ENCODE results near the gene KIF13A.
"Not testable (repeated sequence)": the region's sequence is repeated elsewhere in the genome, so short reads cannot be mapped to it uniquely, and the experiment has no call there.

KIF13A gene

DNA sequence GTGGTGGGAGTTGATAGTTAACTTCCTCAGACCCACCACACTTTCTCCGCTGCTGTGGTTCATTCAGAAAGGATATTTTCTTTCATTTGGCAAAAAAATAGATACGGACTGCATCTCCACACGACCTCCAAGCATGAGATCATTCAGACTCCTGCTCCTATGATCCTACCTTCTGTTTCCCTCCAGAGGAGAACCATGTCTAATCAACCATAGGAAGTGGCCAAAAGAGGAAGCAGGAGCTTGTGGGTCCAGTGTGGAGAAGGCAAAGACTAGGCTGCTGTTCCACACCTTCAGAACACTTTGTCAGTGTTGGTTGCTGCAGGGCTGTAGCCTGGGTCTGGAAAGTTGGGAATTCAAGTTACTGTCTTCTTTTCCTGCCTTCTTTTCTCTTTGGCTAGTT is 10.6 kb upstream of the KIF13A start:
- DNase-seq: no peak

DNA sequence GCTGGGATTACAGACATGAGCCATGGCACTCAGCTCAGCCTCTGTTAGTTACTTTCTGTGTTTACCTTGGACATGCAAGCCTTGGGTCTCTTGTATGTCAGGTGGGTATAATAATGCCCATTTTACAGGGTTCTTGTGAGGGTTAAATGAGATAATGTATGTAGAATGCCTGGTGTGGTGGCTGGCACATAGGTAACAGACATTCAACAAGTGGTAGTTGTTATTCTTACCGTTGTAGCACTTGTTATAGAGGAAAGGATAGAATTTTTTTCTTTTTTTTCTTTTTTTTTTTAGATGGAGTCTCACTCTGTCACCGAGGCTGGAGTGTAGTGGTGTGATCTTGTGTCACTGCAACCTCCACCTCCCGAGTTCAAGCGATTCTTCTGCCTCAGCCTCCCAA is 8.0 kb upstream of the KIF13A start:
- no peak for DNase-seq

DNA sequence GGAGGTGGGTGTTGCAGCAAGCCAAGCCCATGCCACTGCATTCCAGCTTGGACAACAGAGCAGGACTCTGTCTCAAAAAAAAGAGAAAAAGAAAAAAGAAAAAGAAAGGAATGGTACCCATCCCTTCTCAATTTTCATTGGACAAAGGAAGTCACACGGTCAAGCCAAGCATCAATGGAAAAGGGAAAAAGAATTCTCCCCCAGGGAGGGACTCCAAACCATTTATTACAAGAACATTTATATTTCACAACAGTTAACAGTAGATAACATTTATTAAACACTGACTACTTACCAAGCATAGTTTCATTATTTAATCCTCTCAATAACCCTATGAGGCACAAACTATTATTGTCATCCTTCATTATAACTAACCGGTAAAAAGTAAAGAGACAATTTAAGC is 6.6 kb upstream of the KIF13A start:
- no peak for DNase-seq

DNA sequence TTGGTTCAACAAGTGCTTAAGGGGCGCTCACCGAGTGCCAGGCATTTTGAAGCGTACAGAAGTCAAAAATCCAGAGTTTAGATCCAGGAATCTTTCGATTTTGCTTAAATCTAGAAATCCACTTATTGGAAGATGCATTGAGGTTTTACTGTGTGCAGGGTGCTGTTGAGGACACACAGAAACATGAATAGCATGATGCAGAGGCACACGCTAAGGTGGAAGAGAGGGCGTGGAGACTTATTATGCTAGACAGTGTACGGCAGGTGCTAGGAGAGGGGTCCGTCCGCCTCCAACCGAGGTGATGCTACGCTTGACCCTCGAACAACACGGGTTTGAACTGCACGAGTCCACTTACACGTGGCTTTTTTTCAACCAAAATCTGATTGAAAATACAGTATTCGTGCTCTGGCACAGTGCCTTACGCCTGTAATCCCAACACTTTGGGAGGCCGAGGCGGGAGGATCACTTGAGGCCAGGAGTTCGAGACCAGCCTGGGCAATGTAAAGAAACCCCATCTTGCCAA is 1.0 kb upstream of the KIF13A start:
- DNase-seq: no peak

DNA sequence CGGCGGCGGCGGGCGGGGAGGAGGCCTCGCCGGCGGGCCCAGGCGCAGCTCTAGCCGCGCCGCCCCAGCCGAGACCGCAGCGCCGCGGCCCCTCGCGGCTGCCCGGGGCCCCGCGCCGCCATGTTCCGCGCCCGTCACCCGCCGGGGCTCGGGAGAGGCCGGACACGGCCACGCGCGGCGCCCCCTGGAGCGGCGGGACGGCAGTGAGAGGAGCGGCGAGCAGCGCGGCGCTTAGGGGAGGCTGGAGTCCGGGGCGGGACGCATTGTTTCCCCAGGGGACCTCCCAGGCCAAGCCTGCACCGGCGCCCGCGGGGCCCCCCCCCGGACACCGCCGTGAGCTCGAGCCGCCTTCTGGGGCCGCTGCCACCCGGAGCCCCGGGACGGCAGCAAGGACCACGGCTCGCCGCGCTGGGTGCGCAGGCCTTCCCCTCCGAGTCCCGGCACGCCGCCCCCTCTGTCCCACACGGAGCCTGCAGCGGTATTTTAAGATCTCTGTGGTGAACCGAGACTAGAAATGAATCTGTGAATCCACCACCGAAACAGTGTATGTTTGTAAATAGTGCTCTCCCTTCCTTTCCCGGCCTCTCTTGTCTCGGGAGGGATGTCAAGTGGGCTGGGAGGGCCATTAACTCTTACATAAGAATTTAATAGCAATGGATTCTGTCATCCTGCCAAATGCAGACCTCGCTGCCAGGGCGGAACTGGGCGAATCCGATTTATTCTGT is 424 bp upstream of the KIF13A start:
- peak; percentile 20 to 43 for DNase-seq

DNA sequence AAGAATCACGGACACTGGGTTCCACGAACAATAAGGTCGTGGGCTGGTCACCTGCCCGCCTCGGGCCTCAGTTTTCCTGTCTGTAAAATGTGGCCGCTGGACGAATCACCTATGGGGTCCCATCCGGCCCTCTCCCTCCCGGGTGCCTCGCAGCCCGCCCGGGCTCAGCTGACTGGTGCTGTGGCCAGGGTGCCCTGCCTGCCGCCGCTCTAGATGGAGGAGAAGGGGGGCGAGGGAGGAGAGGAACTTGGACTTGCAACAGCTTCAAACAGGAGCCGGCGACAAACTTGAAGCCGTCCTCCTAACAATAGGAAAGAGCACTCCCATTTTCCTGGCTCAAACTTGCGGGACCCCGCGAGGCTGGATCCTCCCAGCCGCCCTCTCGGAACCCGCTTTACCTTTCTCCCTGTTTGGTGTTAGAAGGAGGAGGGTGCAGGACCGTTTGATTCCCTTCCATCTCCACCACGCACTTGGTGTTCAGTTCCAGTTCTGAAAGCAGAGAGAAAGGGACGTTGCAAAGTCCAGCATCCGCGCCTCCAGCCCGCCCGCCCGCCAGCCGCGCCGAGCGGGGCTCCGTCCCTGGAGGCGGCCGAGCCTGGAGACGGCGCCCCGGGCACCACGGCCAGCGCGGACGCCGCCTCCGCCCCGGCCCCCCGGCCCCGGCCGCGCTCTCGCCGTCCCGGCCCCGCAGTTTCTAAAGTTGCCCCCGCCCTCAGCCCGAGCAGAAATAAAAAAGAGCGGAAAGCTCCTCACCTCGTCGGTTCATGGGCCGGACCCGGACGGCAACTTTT is 584 bp downstream of the KIF13A start:
- DNase-seq: peak in 1 of 2 donors; percentile 41

DNA sequence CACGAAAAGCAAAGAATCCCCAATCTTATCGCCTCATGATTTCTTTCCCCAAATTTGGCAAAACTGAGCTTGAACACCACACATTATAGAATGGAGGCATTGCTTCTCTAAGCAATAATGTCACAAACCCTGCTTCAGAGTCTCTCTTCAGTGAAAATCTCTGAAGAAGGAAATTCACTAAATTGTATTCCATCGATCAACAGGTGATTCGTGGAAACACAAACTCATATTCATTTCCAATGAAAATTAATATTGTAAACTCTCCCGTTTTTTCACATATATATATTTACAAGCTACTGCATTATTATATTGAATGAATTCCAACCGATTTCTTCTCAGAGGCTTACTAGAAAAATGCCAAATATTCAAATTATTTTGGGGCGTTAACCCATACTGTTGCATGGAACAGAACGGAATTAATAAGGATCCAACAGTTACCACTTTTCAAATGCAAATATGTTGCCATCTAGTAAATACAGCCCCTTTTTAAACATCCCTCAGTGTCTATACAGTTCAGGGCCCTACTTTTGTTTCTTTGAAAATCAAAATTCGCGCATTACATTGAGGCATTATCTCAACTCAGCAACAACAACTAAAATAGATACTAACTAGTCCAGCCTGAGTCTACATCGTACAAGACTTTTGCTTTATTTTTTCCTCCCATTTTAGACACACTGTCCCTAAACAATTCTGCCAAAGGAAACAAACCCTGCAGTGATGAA is 1.3 kb downstream of the KIF13A start:
- no peak for DNase-seq

DNA sequence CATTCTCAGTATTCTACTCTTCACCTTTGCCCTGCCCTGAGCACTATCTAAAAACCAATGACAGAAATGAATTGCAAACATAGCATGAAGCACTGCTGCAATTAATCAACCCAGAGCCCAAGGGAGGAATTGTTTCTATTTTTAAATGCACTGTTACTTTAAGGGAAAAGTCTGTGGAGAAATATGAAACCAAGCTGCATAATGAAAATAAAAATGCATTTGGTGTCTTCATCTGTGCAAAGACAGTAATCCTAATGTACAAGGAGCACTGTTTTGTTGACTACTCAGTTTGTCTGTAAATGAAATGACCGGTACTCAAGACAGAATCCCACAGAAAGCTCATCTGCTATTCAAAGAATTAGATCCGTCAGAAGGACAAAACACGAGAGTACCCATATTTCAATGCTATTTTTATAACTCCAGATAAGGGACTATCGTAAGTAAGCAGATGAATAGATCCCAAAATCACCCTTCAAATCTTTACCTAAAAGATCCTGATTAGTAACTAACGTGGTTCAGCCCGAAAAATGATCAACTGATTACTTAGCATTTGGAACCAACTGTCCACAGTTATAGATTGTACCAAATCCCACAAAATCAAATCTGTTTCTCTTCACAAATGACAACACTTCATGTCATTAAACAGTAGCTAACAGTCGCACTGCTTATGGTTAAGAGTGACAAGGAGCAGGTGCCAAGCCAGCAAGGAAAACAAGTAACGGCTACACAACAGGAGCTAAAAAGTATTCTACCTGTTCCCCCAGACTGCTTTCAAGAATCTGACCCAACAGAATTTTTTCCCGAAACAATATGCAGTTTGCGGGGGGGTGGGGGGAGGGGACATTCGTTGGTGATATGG is 2.4 kb downstream of the KIF13A start:
- no peak for DNase-seq

DNA sequence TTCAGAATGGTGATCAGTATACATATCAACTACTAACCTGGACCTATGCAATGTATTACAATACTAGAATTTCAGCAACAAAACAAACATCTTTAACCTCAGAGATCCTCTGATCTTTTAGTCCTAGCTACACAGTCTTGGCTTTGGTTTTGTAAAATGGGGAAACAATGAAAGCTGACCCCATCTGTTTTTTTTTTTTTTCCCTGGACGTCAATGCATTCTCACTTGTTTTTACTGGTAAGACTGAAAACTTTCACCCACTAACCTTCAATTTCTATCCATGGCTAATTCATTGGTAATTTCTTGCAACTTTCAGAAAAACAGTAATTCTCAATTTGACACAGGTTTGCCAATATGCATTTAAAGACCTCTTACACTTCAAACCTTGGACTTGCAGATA is 3.0 kb downstream of the KIF13A start:
- DNase-seq: no peak

DNA sequence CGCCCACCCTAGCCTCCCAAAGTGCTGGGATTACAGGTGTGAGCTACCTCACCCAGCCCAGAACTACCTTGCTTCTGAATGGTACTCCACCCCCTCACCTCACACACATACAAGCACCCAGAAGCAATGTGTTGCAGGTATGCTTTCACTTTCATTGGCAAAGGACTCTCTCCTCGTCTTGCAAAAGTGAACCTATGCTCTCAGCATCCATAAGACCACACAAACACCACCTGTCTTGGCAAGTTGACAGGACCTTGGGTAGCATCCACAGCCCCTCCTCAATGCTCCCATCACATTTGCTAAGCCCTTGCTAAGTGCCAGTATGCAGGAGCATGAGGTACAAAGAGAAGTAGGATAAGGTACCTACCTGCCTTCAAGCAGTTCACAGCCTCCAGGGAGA is 3.7 kb downstream of the KIF13A start:
- no peak for DNase-seq

DNA sequence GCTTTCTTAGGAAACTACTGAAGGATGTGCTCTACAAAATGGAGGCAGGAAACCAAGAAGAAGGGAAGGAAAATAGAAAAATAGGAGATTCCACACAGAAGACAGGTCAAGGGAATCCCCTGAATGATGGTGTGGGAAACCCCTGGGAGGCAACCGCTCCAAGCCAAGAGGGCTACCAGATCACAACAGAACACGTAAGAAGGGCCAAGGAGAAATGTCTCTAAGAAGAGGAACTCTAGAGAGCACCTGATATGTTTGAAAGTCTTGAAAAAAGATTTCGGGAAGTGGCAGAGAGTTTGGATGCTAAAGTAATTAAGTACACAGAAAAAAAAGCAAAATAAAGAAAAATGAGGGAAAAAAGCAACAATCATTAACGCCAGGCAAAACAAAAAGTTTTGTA is 7.1 kb downstream of the KIF13A start:
- DNase-seq: no peak

DNA sequence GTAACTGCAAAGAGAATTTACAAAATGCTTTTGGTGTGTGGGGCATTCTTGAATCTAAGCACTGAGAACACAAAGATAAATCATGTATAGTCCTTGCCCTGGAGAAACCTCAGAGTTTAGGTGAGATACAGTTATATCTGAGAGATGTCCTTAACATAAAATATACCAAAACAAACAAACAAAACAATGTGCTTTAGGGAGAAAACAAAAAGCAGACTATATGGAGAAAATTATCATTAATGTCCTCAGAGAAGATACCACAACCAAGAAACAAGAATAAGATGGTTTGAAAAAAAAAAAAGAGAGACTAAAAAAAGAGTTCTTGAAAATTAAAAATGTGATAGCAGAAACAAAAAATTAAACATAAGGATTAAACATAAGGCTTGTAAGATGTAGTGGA is 8.0 kb downstream of the KIF13A start:
- DNase-seq: no peak

DNA sequence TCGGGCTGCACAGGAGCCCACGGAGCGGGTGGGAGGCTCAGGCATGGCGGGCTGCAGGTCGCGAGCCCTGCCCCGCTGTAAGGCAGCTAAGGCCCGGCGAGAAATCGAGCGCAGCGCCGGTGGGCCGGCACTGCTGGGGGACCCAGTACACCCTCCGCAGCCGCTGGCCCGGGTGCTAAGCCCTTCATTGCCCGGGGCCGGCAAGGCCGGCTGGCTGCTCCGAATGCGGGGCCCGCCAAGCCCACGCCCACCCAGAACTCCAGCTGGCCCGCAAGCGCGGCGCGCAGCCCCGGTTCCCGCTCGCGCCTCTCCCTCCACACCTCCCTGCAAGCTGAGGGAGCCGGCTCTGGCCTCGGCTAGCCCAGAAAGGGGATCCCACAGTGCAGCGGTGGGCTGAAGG is 11.2 kb downstream of the KIF13A start:
- DNase-seq: not testable (repeated sequence)

DNA sequence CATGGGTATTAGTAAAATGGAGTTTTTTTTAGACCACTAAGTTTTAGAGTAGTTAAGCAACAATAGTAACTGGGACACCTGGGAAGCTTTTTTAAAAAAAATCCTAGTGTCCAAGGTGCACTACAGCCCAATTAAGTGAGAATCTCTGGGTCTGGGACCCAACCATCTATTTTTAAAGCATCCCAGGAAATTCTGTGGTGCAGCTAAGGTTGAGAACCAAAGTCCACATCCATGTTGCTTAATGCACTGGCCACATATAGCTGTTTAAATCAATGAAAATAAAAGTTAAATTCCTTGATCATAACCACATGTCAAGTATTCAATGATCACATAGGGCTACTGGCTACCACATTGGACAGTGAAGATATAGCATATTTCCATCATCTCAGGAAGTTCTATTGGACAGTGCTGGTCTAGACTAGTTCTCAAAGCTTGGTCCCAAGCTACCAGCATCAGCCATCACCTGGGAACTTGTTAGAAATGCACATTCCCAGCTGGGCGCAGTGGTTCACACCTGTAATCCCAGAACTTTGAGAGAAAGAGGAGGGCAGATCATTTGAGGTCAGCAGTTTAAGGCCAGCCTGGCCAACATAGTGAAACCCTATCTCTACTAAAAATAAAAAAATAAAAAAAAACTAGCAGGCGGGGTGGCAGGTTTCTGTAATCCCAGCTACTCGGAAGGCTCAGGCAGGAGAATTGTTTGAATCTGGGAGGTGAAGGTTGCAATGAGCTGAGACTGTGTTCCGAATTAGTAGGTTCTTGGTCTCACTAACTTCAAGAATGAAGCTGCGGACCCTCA is 12.7 kb downstream of the KIF13A start:
- DNase-seq: no peak

DNA sequence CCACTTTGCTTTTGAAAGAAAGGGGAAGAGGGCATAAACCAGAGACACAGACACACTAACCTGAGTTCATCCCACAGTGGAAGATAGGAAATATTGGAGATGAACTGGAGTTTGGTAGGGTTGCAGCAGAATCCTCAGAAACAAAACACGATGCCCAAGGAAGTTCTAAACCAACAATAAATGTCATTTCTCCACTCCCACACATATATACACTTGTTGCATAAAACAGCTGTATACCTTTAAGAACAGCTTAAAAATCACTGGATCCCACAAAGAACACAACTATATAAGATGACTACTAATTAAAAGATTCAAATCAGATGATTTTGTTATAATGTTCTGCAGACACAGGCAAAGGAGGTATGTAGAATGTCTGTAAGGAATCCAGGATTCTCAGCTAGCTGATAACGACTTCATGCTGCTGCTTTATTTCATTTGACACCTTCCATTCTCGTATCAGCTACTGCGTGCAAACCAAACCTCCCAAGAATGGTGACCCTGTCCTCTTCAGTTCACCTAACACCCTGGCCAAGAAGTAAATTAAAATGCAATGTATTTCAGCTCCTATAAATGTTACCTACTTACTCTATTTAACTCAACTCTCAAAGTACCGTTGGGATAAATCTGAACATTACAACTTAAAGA is 14.3 kb downstream of the KIF13A start:
- DNase-seq: no peak

DNA sequence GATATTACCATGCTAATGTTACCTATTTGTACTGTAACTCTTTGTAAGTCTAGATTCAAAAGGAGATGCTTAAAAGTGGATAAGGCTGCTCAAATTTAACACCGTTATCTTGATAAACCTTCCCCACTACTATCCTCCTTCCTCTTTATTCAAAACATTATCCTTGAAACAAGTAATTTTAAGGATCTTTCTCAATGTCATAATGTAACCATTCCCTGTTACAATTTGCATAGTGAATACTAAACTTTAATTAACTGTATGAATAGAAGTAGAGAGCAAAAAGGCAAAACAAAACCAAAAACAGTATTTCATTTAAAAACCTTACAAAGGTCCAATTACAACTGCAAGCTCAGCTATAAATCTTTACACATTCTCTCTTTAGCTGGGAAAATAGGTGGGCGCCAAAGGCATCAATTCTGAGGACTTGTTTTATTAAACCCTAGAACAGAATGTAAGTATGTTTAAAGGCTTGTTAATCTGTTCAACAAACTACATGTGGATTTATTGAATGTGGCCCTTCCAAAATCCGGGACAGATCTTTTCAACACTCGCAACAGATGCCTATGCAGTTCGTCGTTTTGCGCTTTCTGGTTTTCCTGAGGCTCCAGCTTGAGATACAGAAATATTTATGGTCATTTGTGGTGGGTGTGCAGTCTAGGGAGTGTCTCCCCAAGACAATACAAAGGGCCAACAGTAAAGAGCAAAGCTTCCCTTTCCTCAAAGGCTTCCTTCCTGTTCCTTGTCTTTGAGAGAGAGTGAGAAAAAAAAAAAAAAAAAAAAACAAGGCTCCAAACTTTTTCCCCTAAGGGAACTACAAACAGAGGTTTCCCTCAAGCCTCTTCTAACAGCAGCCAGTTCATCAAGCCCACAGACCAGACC is 15.1 kb downstream of the KIF13A start:
- DNase-seq: no peak

DNA sequence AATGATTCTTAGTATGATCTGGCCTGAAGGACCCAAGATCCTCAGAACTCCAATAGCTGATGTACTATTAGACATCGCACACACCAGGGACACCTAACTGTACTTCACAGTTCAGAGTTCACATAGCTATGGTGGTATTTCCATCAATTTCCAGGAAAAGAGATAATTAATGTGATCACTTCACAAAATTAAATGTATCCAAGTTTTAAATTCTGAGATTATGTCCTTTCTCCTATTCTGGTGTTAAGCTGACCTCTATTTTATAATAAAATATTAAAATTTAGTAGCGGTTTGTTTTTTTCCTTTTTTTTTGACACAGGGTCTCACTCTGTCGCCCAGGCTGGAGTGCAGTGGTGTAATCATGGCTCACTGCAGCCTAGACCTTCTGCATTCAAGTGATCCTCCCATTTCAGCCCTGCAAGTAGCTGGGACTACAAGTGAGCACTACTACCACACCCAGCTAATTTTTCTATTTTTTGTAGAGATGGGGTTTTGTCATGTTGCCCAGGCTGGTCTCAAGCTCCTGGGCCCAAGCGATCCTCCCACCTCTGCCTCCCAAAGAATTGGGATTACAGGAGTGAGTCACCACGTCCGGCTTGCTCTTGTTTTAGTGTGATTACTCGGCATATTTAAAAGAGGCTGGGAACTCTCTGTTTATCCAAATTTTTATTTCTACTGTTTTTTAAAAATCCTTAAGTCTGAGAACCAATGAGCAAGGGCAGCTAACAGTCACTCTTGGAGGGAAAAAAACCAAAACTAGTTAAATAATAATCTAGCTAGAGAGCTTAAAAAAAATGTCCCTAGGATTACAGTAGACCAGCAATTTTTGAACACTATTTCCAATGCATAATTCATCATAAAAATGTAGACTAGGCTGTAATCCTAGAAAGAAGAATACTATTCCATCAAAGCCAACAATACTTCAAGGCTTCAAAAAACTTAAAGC is 16.0 kb downstream of the KIF13A start:
- no peak for DNase-seq

DNA sequence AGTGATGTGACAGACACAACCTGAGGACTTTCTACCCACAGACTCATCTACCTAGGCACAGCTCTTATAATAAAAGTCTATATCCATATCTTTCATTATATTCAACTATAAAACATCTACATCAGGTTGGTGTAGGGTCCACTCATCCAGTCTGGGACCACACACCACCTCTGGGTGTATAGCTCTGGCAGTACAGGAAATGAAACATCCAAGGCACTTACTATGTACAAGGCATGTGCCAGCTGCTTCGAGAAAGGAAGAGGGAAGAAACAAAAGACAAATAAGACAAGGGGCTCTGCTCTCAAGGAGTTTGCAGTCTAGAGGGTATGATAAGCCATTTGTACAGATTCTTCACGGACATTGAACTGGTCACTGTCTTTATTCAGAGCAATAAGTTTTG is 18.6 kb downstream of the KIF13A start:
- no peak for DNase-seq

All from CD4-positive, alpha-beta T cell treated with Interleukin-4 for 1 hour (primary cell).